ENCODE results near the gene ENG. TPM values are rescaled to one million over a fixed set of nuclear protein-coding genes. Genes with fewer than 3 reads are reported as not detected.

ENG gene
- polyA plus RNA-seq, 3 donors = 15.7 to 26.0 (median 17.9) TPM

DNA sequence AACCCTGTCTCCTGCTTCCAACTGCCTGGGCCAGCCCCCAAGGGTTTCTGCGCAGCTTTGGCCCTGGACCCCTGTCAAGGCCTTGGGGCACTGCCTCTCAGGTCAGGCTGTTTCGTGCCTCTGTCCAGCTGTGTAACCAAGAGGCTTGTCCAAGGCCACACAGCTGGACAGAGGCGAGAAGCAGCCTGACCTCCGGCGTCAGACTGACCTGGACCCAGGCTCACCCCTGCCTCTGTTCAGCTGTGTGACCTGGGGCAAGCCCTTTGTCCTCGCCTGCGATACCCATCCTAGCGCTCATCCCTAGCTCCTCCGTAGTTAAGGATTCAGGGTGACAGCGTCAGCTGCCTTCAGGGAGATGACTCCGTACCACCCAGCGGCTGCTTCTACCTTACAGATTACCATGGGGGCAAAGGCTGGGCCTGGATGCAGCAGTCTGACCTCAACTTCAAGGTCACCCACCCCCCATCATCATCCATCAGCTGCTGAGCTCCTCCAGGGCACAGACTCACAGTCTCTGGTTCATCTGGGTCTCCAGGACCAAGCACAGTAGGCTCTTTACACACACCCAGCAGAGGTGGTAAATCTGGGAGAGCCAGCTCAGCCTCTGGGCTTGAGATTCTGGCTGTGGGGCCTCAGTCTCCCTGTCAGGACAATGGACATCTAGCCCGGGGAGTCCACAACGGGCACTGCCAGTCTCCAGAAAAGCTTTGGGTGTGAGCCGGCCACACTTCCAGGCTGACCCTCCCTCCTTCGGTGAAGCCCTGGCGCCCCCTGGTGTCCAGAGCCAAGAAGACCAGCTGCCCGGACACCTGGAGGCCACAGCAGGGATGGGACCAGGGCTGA lies 15.1 kb upstream of the ENG start:
- Histone ChIP-seq H3K4me1 (ENCODE audit: control insufficient read depth in 1 of 2, insufficient read depth in 2 of 2, low read length in 2 of 2) (peaks cover 16 to 22% of the 10 kb centered on the region in 2 donors), H3K36me3 (replicated peaks in 1 of 2; ENCODE audit: control insufficient read depth in 1 of 2, insufficient read depth in 2 of 2, low read length in 2 of 2) (no peaks in the 10 kb centered on the region), H3K4me2 (replicated peaks; ENCODE audit: extremely low read depth, low read length, poor library complexity, severe bottlenecking) (no peak overlapping the region), H3K79me2 (ENCODE audit: insufficient read depth, low read length) (no peaks in the 10 kb centered on the region), H3K27me3 (ENCODE audit: control insufficient read depth in 2 of 2, insufficient read depth in 2 of 2, low read length in 2 of 2) (no peaks in the 10 kb centered on the region), H2AFZ (ENCODE audit: insufficient read depth, low read depth, low read length, poor library complexity, severe bottlenecking) (peak overlapping the region; percentile 57), H4K20me1 (ENCODE audit: insufficient read depth, low read length) (no peaks in the 10 kb centered on the region), H3K4me3 (replicated peaks in 1 of 3; ENCODE audit: low read depth in 2 of 3, low read length in 3 of 3) (no peak overlapping the region), H3K9me3 (replicated peaks in 1 of 2; ENCODE audit: control insufficient read depth in 1 of 2, insufficient read depth in 1 of 2, low read length in 2 of 2) (no peaks in the 10 kb centered on the region), H3K27ac (ENCODE audit: low read depth in 1 of 2, low read length in 2 of 2) (no peak overlapping the region), H3K9ac (ENCODE audit: insufficient read depth, low read length, poor library complexity, severe bottlenecking) (no peak overlapping the region)
- H3K36me3 Mint-ChIP-seq = peaks cover 0 to 3% of the 10 kb centered on the region in 2 donors
- H3K4me1 Mint-ChIP-seq = peaks cover 21% of the 10 kb centered on the region
- TF ChIP-seq, protein P1, sequence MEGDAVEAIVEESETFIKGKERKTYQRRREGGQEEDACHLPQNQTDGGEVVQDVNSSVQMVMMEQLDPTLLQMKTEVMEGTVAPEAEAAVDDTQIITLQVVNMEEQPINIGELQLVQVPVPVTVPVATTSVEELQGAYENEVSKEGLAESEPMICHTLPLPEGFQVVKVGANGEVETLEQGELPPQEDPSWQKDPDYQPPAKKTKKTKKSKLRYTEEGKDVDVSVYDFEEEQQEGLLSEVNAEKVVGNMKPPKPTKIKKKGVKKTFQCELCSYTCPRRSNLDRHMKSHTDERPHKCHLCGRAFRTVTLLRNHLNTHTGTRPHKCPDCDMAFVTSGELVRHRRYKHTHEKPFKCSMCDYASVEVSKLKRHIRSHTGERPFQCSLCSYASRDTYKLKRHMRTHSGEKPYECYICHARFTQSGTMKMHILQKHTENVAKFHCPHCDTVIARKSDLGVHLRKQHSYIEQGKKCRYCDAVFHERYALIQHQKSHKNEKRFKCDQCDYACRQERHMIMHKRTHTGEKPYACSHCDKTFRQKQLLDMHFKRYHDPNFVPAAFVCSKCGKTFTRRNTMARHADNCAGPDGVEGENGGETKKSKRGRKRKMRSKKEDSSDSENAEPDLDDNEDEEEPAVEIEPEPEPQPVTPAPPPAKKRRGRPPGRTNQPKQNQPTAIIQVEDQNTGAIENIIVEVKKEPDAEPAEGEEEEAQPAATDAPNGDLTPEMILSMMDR (IDR thresholded peaks at IDR 0.05) = peak; percentile 96
- DNase-seq = peak; percentile 81 to 88 (median 86)
- intact Hi-C loops (cut with micrococcal nuclease) = loop anchor here (1.0 to 10.0 kb wide), 6 partner anchors 67 to 365 kb away; partner anchors contain the start of genes CDK9 (in 1 of the 2), FPGS (in 1 of the 2) and TOR2A (in 1 of the 2)
- H3K4me3 Mint-ChIP-seq = peak overlapping the region in 1 of 2 donors; percentile 11
- peak overlapping the region in 4 of 7 donors; percentile 32 to 66 (median 61) for H3K27ac Mint-ChIP-seq
- WGBS (ENCODE audit: insufficient coverage) = 67% methylated on average over 18 of the region's 18 CpGs
- H3K9me3 Mint-ChIP-seq = peaks cover 0 to 3% (median 0%) of the 10 kb centered on the region in 7 donors
- peaks cover 0 to 2% (median 2%) of the 10 kb centered on the region in 3 donors for H3K27me3 Mint-ChIP-seq (ENCODE audit: low read depth in 3 of 3)

DNA sequence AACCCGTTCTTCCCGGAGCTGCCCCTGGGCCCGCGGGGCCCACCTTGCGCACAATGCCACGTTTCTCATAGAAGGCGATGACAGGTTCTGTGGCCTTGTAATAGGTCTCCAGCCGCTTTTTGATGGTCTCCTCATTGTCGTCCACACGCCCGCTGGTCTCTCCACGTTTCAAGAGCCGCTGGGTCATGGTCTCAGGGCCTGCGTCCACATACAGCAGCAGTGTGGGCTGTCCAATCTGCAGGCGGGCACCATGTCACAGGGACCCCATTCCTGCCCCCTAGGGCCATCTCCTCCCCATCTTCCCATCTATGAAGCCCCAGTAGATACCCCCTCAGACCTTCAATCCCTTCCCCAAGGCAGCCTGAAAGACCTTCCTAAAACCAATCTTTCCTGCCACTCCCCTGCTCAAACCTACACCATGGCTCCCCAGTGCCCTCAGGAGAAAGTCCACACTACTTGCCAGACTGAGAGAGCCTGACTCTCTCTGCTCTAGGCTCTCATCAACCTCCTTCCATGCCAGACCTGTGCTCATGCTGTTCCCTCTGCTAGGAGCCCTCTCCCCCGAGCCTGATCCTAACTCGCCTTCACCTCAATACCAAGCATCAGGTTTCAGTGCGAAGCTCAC lies 13.9 kb upstream of the ENG start:
- intact Hi-C loops (cut with micrococcal nuclease) = loop anchor here (5.0 kb wide), 3 partner anchors 66 to 131 kb away; partner anchors contain the start of genes CDK9 (in 1 of the 2), FPGS (in 1 of the 2) and TOR2A (in 1 of the 2)

More for the DNA sequence above, 13.9 kb upstream of the ENG start:
- Histone ChIP-seq H2AFZ (ENCODE audit: insufficient read depth, low read depth, low read length, poor library complexity, severe bottlenecking) (no peak overlapping the region), H3K27ac (ENCODE audit: low read depth in 1 of 2, low read length in 2 of 2) (no peak overlapping the region), H3K79me2 (ENCODE audit: insufficient read depth, low read length) (no peaks in the 10 kb centered on the region), H4K20me1 (ENCODE audit: insufficient read depth, low read length) (no peaks in the 10 kb centered on the region), H3K4me1 (ENCODE audit: control insufficient read depth in 1 of 2, insufficient read depth in 2 of 2, low read length in 2 of 2) (peaks cover 22% of the 10 kb centered on the region in 2 donors), H3K4me2 (replicated peaks; ENCODE audit: extremely low read depth, low read length, poor library complexity, severe bottlenecking) (no peak overlapping the region), H3K4me3 (replicated peaks in 1 of 3; ENCODE audit: low read depth in 2 of 3, low read length in 3 of 3) (no peak overlapping the region), H3K36me3 (replicated peaks in 1 of 2; ENCODE audit: control insufficient read depth in 1 of 2, insufficient read depth in 2 of 2, low read length in 2 of 2) (no peaks in the 10 kb centered on the region), H3K27me3 (ENCODE audit: control insufficient read depth in 2 of 2, insufficient read depth in 2 of 2, low read length in 2 of 2) (no peaks in the 10 kb centered on the region), H3K9me3 (replicated peaks in 1 of 2; ENCODE audit: control insufficient read depth in 1 of 2, insufficient read depth in 1 of 2, low read length in 2 of 2) (no peaks in the 10 kb centered on the region), H3K9ac (ENCODE audit: insufficient read depth, low read length, poor library complexity, severe bottlenecking) (no peak overlapping the region)
- H3K36me3 Mint-ChIP-seq = peaks cover 0 to 3% of the 10 kb centered on the region in 2 donors
- H3K4me3 Mint-ChIP-seq = no peak overlapping the region
- peak overlapping the region in 2 of 7 donors; percentile 10 to 46 for H3K27ac Mint-ChIP-seq
- H3K27me3 Mint-ChIP-seq (ENCODE audit: low read depth in 3 of 3) = peaks cover 0 to 2% (median 2%) of the 10 kb centered on the region in 3 donors
- no peak for DNase-seq
- 93% methylated on average over 18 of the region's 18 CpGs for WGBS (ENCODE audit: insufficient coverage)
- TF ChIP-seq, protein P1 (IDR thresholded peaks at IDR 0.05) = no peak
- peaks cover 25% of the 10 kb centered on the region for H3K4me1 Mint-ChIP-seq
- peaks cover 0 to 3% (median 0%) of the 10 kb centered on the region in 7 donors for H3K9me3 Mint-ChIP-seq

All from CD14-positive monocyte (primary cell).